Neural cell (in vitro differentiated cells): Measurements from ENCODE around the gene PARVG.

Source experiments
- EZH2 ChIP-seq: fragments of 200-600, 300-800 bp; shearing (Covaris generic), sonication (generic); IDR thresholded peaks from 2 replicates; pipeline ENCODE4 v1.6.1; 2014; ENCODE audit warnings: antibody characterized with exemption, low read length, borderline replicate concordance, mild to moderate bottlenecking; ENCODE audit not compliant: insufficient read depth, poor library complexity, severe bottlenecking
- MXI1 ChIP-seq: fragments of 450-650 bp; conservative IDR thresholded peaks from 2 replicates; pipeline ENCODE4 v1.6.1; 2014; ENCODE audit warnings: antibody characterized with exemption, mild to moderate bottlenecking; ENCODE audit not compliant: poor library complexity, severe bottlenecking
- POLR2AphosphoS5 ChIP-seq: IDR thresholded peaks from 2 replicates; pipeline ENCODE4 v1.6.1; 2012
- TAF1 ChIP-seq: IDR thresholded peaks from 2 replicates; pipeline ENCODE4 v1.6.1; 2012; ENCODE audit warnings: low read depth
- TF ChIP-seq, protein P1 (sequence below): fragments of 450-650 bp; IDR thresholded peaks from 2 replicates; pipeline ENCODE4 v1.5.1; 2014; ENCODE audit warnings: antibody characterized with exemption, mild to moderate bottlenecking, moderate library complexity; ENCODE audit not compliant: poor library complexity, severe bottlenecking

- TF ChIP-seq POLR2AphosphoS5 = no peak
- TF ChIP-seq EZH2 = no peak
- TF ChIP-seq, protein P1, sequence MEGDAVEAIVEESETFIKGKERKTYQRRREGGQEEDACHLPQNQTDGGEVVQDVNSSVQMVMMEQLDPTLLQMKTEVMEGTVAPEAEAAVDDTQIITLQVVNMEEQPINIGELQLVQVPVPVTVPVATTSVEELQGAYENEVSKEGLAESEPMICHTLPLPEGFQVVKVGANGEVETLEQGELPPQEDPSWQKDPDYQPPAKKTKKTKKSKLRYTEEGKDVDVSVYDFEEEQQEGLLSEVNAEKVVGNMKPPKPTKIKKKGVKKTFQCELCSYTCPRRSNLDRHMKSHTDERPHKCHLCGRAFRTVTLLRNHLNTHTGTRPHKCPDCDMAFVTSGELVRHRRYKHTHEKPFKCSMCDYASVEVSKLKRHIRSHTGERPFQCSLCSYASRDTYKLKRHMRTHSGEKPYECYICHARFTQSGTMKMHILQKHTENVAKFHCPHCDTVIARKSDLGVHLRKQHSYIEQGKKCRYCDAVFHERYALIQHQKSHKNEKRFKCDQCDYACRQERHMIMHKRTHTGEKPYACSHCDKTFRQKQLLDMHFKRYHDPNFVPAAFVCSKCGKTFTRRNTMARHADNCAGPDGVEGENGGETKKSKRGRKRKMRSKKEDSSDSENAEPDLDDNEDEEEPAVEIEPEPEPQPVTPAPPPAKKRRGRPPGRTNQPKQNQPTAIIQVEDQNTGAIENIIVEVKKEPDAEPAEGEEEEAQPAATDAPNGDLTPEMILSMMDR = no peak
- no peak for TF ChIP-seq MXI1
- no peak for TF ChIP-seq TAF1
Measured at GRCh38 chr22:44212936-44213335, 32.2 kb downstream of the PARVG start.
